Hematopoietic multipotent progenitor cell treated with erythropoietin and hydrocortisone succinate and interleukin-3 and kit ligand, for 17 days (in vitro differentiated cells): ENCODE results near the gene CMIP.
"Not testable (repeated sequence)": the region's sequence is repeated elsewhere in the genome, so short reads cannot be mapped to it uniquely, and the experiment has no call there.

Experiments used
- DNase-seq: peaks from one replicate; pipeline ENCODE4 v3.0.0-alpha.2; 2015; ENCODE audit warnings: low spot score

The CMIP gene

GRCh38 chr16:81686391-81687130, 242.0 kb downstream of the CMIP start:
- peak; percentile 87 for DNase-seq

- DNase-seq = no peak
These were observed 242.5 kb downstream of the CMIP start for GRCh38 chr16:81687131-81687456.

GRCh38 chr16:81688182-81688581, 243.6 kb downstream of the CMIP start:
- no peak for DNase-seq

GRCh38 chr16:81688839-81689238, 244.2 kb downstream of the CMIP start:
- not testable (repeated sequence) for DNase-seq

- no peak for DNase-seq
These were observed 247.4 kb downstream of the CMIP start for GRCh38 chr16:81692021-81692420.

- DNase-seq = no peak
These were observed 248.0 kb downstream of the CMIP start for GRCh38 chr16:81692571-81692970.

- no peak for DNase-seq
These were observed 248.6 kb downstream of the CMIP start for GRCh38 chr16:81693041-81693743.

GRCh38 chr16:81693744-81694303, 249.2 kb downstream of the CMIP start:
- DNase-seq = no peak

- DNase-seq = no peak
These were observed 250.1 kb downstream of the CMIP start for GRCh38 chr16:81694494-81695280.

- peak; percentile 41 for DNase-seq
These were observed 250.9 kb downstream of the CMIP start for GRCh38 chr16:81695321-81696165.

GRCh38 chr16:81696166-81696960, 251.8 kb downstream of the CMIP start:
- peak; percentile 77 for DNase-seq

GRCh38 chr16:81696961-81697615, 252.5 kb downstream of the CMIP start:
- peak; percentile 76 for DNase-seq

GRCh38 chr16:81697616-81698309, 253.2 kb downstream of the CMIP start:
- DNase-seq = no peak

- no peak for DNase-seq
These were observed 253.7 kb downstream of the CMIP start for GRCh38 chr16:81698310-81698641.

GRCh38 chr16:81699596-81699995, 255.0 kb downstream of the CMIP start:
- no peak for DNase-seq

GRCh38 chr16:81700071-81700779, 255.6 kb downstream of the CMIP start:
- no peak for DNase-seq

- no peak for DNase-seq
These were observed 256.2 kb downstream of the CMIP start for GRCh38 chr16:81700780-81701165.

- DNase-seq = no peak
These were observed 256.8 kb downstream of the CMIP start for GRCh38 chr16:81701296-81701970.

GRCh38 chr16:81702506-81702905, 257.9 kb downstream of the CMIP start:
- no peak for DNase-seq
